Stimulated activated naive B cell treated with anti-CD40 and anti-IgM and Interleukin-4, amounts not matched to agents 10 μg/mL and 1 μg/mL and 100 μg/mL, for 72 hours (primary cell): ENCODE results near the gene NFKB1.
A peak's percentile ranks its signal among the peaks of the same experiment; 100 is the strongest.

Experiments
- ATAC-seq, 2 donors: fragments of 150-1000 bp; cut with Tn5 transposase; replicated peaks; 2 replicates each; pipeline ENCODE4 v1.10.0; 2021; ENCODE audit warnings: moderate library complexity in 1 of 2
- DNase-seq: peaks from one replicate; pipeline ENCODE4 v3.0.0; 2021
- H3K27ac Mint-ChIP-seq: one replicate; pipeline ENCODE4 v1.8.0; 2022; ENCODE audit warnings: mild to moderate bottlenecking, mixed read lengths
- H3K27me3 Mint-ChIP-seq, 2 donors: one replicate each; pipeline ENCODE4 v1.8.0; 2022; ENCODE audit warnings: mixed read lengths in 2 of 2
- H3K36me3 Mint-ChIP-seq, 2 donors: one replicate each; pipeline ENCODE4 v1.8.0; 2022; ENCODE audit warnings: mixed read lengths in 2 of 2, mild to moderate bottlenecking in 1 of 2
- H3K4me1 Mint-ChIP-seq, 2 donors: one replicate each; pipeline ENCODE4 v1.8.0; 2022; ENCODE audit warnings: mixed read lengths in 2 of 2, mild to moderate bottlenecking in 1 of 2
- H3K4me3 Mint-ChIP-seq, 2 donors: one replicate each; pipeline ENCODE4 v1.8.0; 2022; ENCODE audit warnings: mild to moderate bottlenecking in 2 of 2, mixed read lengths in 2 of 2, moderate library complexity in 1 of 2
- H3K9me3 Mint-ChIP-seq, 2 donors: one replicate each; pipeline ENCODE4 v1.8.0; 2022; ENCODE audit warnings: mixed read lengths in 2 of 2, mild to moderate bottlenecking in 1 of 2

NFKB1 gene

DNA sequence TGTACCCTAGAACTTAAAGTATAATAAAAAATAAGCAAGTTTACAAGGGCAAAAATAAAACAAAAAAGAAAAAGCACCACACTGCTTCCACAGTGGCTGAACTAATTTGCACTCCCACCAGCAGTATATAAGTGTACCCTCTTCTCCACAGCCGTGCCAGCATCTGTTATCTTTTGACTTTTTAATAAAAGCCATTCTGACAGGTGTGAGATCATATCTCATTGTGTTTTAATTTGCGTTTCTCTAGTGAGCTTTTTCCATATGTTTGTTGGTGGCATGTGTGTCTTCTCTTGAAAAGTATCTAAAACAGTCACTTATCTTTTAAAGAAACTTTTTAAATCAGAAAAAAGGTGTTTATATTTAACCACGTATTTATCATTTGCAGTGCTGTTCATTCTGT, 71.3 kb downstream of the NFKB1 start:
- peaks cover 45 to 66% of the 10 kb centered on the region in 2 donors for H3K36me3 Mint-ChIP-seq
- no peaks in the 10 kb centered on the region for H3K27me3 Mint-ChIP-seq
- H3K9me3 Mint-ChIP-seq: no peaks in the 10 kb centered on the region
- DNase-seq (no peak), ATAC-seq (no peak)
- H3K27ac Mint-ChIP-seq: no peak overlapping the region
- no peak overlapping the region for H3K4me3 Mint-ChIP-seq
- peaks cover 19 to 40% of the 10 kb centered on the region in 2 donors for H3K4me1 Mint-ChIP-seq

- Mint-ChIP-seq H3K4me1 (peaks cover 32 to 58% of the 10 kb centered on the region in 2 donors), H3K4me3 (peak overlapping the region in 1 of 2 donors; percentile 12), H3K36me3 (peaks cover 56 to 74% of the 10 kb centered on the region in 2 donors), H3K9me3 (no peaks in the 10 kb centered on the region), H3K27me3 (no peaks in the 10 kb centered on the region), H3K27ac (peak overlapping the region; percentile 39)
- ATAC-seq: no peak
- no peak for DNase-seq
Observed at GRCh38 chr4:102574317-102574716, 73.2 kb downstream of the NFKB1 start.

GRCh38 chr4:102575369-102576129, 74.4 kb downstream of the NFKB1 start:
- Mint-ChIP-seq H3K4me3 (no peak overlapping the region), H3K4me1 (peaks cover 37 to 70% of the 10 kb centered on the region in 2 donors), H3K27me3 (no peaks in the 10 kb centered on the region), H3K9me3 (no peaks in the 10 kb centered on the region), H3K36me3 (peaks cover 52 to 73% of the 10 kb centered on the region in 2 donors), H3K27ac (peak overlapping the region; percentile 4)
- no peak for DNase-seq
- ATAC-seq: no peak

DNA sequence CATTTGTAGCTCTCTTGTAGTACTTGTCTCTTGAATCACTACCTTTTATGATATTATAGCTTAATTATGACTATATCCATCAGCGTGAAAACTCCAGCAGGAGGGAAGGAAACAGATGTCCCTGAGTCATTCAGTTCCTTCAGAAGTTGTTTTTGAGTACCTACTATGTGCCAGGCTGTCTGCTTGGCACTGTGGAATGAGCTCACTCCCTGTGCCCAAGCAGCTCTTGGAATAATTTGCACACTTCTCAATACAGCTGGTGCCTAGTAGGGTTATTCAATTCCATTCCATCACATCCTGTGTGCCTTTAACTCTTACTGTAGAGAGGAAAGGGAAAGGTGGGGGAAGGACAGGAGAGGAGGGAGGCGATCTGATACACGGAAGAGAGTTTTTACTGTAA, 77.1 kb downstream of the NFKB1 start:
- Mint-ChIP-seq H3K27ac (no peak overlapping the region), H3K27me3 (no peaks in the 10 kb centered on the region), H3K36me3 (peaks cover 43 to 65% of the 10 kb centered on the region in 2 donors), H3K4me1 (peaks cover 36 to 59% of the 10 kb centered on the region in 2 donors), H3K4me3 (no peak overlapping the region), H3K9me3 (no peaks in the 10 kb centered on the region)
- ATAC-seq (no peak), DNase-seq (no peak)

DNA sequence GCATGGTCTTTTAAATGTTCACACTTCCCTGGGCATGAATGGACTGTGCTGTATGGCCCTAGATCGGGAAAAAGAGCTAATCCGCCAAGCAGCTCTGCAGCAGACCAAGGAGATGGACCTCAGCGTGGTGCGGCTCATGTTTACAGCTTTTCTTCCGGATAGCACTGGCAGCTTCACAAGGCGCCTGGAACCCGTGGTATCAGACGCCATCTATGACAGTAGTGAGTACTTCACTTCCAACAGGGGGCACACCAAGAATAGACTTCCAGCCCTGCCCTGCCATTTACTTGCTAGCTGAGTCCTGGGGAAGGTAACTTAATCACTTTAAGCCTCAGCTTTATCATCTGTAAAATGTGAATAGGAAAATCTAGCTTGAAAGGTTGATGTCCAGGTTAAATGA, 77.7 kb downstream of the NFKB1 start:
- ATAC-seq (no peak), DNase-seq (no peak)
- no peak overlapping the region for H3K4me3 Mint-ChIP-seq
- H3K4me1 Mint-ChIP-seq: peaks cover 35 to 53% of the 10 kb centered on the region in 2 donors
- H3K27me3 Mint-ChIP-seq: no peaks in the 10 kb centered on the region
- H3K36me3 Mint-ChIP-seq: peaks cover 37 to 65% of the 10 kb centered on the region in 2 donors
- H3K9me3 Mint-ChIP-seq: no peaks in the 10 kb centered on the region
- H3K27ac Mint-ChIP-seq: peak overlapping the region; percentile 74

DNA sequence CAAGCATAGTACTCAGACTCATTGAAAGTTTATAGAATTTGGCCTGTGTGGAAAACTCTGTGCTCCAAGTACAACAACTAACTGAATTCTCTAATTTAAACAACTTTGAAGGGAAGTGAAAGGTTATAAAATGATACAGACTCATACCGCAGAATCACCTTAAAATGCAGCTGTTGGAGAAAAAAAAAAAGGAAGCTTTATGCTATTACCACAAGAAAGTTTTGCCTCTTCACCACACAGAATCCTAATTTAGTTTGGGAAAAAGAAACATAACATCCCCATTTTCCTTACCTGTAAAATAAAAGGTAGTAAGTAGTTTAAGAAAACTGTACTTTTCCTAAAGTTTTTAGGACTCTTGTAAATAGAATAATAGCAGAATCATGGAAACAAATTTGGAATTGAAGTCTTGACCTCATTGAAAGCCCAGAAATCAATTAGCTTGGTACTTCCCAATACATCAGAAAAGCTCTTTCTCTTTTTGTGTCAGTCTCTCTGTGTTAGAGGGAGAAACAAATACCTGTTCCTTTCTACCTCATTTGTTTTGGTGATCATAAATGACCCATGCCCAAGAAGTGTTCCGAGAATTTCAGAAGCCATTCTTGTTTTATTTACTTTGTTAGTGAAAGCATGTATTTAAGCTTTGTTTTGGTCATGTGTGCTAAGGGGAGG, 78.8 kb downstream of the NFKB1 start:
- ATAC-seq: peak; percentile 58 to 70
- Mint-ChIP-seq H3K9me3 (no peaks in the 10 kb centered on the region), H3K4me1 (peaks cover 30 to 45% of the 10 kb centered on the region in 2 donors), H3K36me3 (peaks cover 36 to 62% of the 10 kb centered on the region in 2 donors), H3K27me3 (no peaks in the 10 kb centered on the region), H3K27ac (peak overlapping the region; percentile 60), H3K4me3 (no peak overlapping the region)
- DNase-seq: no peak

- Mint-ChIP-seq H3K36me3 (peaks cover 36 to 61% of the 10 kb centered on the region in 2 donors), H3K9me3 (no peaks in the 10 kb centered on the region), H3K4me1 (peaks cover 26 to 45% of the 10 kb centered on the region in 2 donors), H3K4me3 (no peak overlapping the region), H3K27me3 (no peaks in the 10 kb centered on the region), H3K27ac (no peak overlapping the region)
- peak; percentile 38 to 60 for ATAC-seq
- no peak for DNase-seq
Observed at GRCh38 chr4:102580463-102580842, 79.3 kb downstream of the NFKB1 start.

DNA sequence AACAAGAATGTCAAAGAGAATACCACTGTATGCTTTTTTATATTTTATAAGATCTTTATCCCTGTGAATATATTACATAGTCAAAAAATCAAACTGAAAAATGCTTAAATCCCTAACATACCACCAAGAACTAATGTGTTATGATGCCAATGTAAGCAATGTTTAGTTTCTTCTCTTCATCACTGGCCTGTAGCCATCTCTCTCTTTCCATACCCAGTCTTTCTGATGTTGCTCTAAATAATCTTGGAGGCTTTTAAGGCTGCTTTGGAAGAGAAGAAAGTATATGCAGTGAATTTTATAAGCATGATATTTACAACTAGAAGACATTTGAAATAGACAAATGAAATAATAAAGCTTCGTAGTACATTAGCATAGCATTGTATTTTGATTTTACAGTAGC, 82.9 kb downstream of the NFKB1 start:
- ATAC-seq (no peak), DNase-seq (no peak)
- H3K9me3 Mint-ChIP-seq: no peaks in the 10 kb centered on the region
- H3K4me3 Mint-ChIP-seq: no peak overlapping the region
- no peaks in the 10 kb centered on the region for H3K27me3 Mint-ChIP-seq
- peaks cover 19 to 34% of the 10 kb centered on the region in 2 donors for H3K4me1 Mint-ChIP-seq
- H3K36me3 Mint-ChIP-seq: peaks cover 28 to 65% of the 10 kb centered on the region in 2 donors
- H3K27ac Mint-ChIP-seq: no peak overlapping the region

DNA sequence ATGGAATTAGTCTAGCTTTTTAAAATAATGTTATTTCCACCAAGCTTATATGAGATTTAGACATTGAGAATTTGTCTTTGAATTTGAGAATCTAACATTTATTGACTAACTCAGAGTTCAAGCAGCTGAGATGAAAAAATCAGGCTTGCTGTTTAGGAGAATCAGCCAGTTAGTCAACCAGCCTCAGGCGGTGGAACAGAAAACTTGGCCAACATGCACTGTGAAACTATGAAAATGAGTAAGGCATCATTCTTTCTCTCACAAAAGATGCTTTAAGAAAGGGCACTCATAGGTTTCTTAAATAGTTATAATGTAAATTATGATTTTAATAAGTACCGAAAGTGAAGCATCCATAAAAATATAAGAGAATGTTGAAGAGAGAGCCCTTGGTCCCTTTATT, 84.2 kb downstream of the NFKB1 start:
- Mint-ChIP-seq H3K4me3 (no peak overlapping the region), H3K27me3 (no peaks in the 10 kb centered on the region), H3K27ac (peak overlapping the region; percentile 70), H3K9me3 (no peaks in the 10 kb centered on the region), H3K36me3 (peaks cover 40 to 72% of the 10 kb centered on the region in 2 donors), H3K4me1 (peaks cover 22 to 32% of the 10 kb centered on the region in 2 donors)
- ATAC-seq: no peak
- no peak for DNase-seq

DNA sequence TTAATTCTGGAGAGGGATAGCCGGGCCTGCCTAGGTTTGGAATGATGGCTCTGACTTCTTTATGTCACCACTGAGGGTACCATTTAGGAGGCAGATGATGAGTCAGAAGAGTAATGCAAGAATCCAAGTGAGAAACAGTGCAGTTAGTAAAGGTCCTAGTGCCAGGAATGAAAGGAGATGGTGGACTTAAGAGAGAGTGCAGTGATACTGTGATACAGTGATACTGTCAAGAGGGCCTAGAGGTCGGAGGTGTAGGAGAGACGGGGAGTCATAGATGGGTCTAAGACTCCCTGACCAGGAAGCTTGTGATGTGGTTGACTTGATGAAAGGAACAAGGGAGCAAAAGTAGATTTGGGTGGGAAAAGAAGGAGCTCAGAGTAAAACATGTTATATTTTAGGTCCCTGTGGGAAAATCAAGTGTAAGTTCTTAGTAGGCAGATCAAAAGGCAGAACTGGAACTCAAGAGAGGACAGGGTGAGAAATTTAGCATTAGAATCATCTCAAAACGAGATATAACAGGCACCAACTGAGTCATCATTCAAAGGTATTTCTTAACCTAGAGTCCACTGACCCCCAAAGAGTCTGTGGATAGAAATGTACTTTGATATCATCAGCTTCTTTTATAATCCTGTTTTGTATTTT, 85.0 kb downstream of the NFKB1 start:
- DNase-seq (no peak), ATAC-seq (peak; percentile 79 to 80)
- Mint-ChIP-seq H3K27ac (peak overlapping the region; percentile 70), H3K36me3 (peaks cover 48 to 77% of the 10 kb centered on the region in 2 donors), H3K4me1 (peaks cover 25 to 39% of the 10 kb centered on the region in 2 donors), H3K4me3 (peak overlapping the region in 1 of 2 donors; percentile 11), H3K9me3 (peaks cover 0 to 2% of the 10 kb centered on the region in 2 donors), H3K27me3 (no peaks in the 10 kb centered on the region)

DNA sequence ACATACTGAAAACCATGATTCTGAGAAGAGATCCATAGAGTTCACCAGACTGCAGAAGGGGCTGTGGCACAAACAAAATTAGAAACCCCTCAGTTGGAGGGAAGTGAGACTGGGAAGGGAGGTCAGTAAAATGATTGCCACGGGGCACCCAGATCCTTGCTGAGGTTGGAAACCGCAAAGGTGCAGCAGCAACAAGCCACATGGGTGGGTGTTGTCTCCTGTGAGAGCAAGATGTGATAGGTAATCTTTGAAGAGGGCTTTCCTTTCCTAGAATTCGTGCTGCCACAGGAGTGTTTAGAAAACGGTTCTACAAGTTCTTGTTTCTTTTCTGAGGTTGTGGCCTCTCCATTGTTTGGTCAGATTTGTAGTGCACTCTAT, 85.5 kb downstream of the NFKB1 start:
- peak overlapping the region; percentile 70 for H3K27ac Mint-ChIP-seq
- H3K36me3 Mint-ChIP-seq: peaks cover 52 to 79% of the 10 kb centered on the region in 2 donors
- H3K27me3 Mint-ChIP-seq: no peaks in the 10 kb centered on the region
- no peak overlapping the region for H3K4me3 Mint-ChIP-seq
- H3K9me3 Mint-ChIP-seq: peaks cover 0 to 2% of the 10 kb centered on the region in 2 donors
- peaks cover 25 to 41% of the 10 kb centered on the region in 2 donors for H3K4me1 Mint-ChIP-seq
- ATAC-seq (peak; percentile 54 to 59), DNase-seq (no peak)

- Mint-ChIP-seq H3K27ac (peak overlapping the region; percentile 52), H3K4me1 (peaks cover 37 to 60% of the 10 kb centered on the region in 2 donors), H3K36me3 (peaks cover 71 to 87% of the 10 kb centered on the region in 2 donors), H3K4me3 (peak overlapping the region in 1 of 2 donors; percentile 1), H3K27me3 (no peaks in the 10 kb centered on the region), H3K9me3 (peaks cover 0 to 2% of the 10 kb centered on the region in 2 donors)
- DNase-seq (no peak), ATAC-seq (no peak)
Observed at GRCh38 chr4:102589743-102590142, 88.6 kb downstream of the NFKB1 start.

DNA sequence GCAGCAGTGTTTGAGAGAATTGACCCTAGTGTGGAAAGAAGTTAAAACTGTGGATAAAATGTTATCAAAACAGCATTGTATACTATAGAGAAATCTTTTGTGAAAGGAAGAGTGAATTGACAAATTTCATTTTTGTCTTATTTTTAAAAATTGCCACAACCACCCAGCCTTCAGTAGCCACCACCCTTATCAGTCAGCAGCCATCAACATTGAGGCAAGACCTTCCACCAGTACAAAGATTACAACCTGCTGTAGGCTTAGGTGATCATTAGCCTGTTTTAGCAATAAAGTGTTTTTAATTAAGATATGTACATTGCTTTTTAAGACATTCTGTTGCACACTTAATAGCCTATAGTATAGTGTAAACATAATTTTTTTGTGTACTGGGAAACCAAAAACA, 91.1 kb downstream of the NFKB1 start:
- H3K4me3 Mint-ChIP-seq: no peak overlapping the region

GRCh38 chr4:102593147-102593546, 92.0 kb downstream of the NFKB1 start:
- Mint-ChIP-seq H3K4me1 (peaks cover 43 to 63% of the 10 kb centered on the region in 2 donors), H3K27me3 (no peaks in the 10 kb centered on the region), H3K9me3 (peaks cover 0 to 2% of the 10 kb centered on the region in 2 donors), H3K4me3 (peak overlapping the region in 1 of 2 donors; percentile 20), H3K27ac (peak overlapping the region; percentile 87), H3K36me3 (peaks cover 75 to 88% of the 10 kb centered on the region in 2 donors)
- no peak for DNase-seq
- peak; percentile 20 to 45 for ATAC-seq

More for the DNA sequence above, 91.1 kb downstream of the NFKB1 start:
- DNase-seq (no peak), ATAC-seq (no peak)
- Mint-ChIP-seq H3K27ac (peak overlapping the region; percentile 87), H3K36me3 (peaks cover 71 to 88% of the 10 kb centered on the region in 2 donors), H3K9me3 (peaks cover 0 to 2% of the 10 kb centered on the region in 2 donors), H3K4me1 (peaks cover 38 to 54% of the 10 kb centered on the region in 2 donors), H3K27me3 (no peaks in the 10 kb centered on the region)
